CD4-positive, alpha-beta T cell (primary cell): Measurements from ENCODE around the gene CAMSAP1. TPM values are rescaled to one million over a fixed set of nuclear protein-coding genes. Genes with fewer than 3 reads are reported as not detected.
A peak's percentile ranks its signal among the peaks of the same experiment; 100 is the strongest.

Source experiments
- ATAC-seq: fragments of 200-7000 bp; cut with Tn5 transposase; one replicate; pipeline ENCODE4 v1.10.0; 2022; ENCODE audit warnings: mild to moderate bottlenecking; ENCODE audit not compliant: poor library complexity
- CTCF ChIA-PET: fragments of 350-600 bp; sonication (Branson Sonifier 250); formaldehyde crosslinking; loops from one replicate; lab custom pipeline; 2021; ENCODE audit warnings: antibody characterized with exemption, inconsistent platforms; lab: Charles Lee
- POLR2A ChIA-PET: fragments of 350-600 bp; sonication (Branson Sonifier 250); formaldehyde crosslinking; loops from one replicate; lab custom pipeline; 2021; ENCODE audit warnings: antibody characterized with exemption, inconsistent platforms; lab: Charles Lee
- DNase-seq, 14 experiments: peaks; one replicate each; pipeline ENCODE4 v3.0.0-alpha.2; 2013 to 2020; ENCODE audit warnings: mixed read lengths in 2 of 14
- H3K27ac ChIP-seq, 2 donors: one replicate each; pipeline versions ENCODE4 v1.5.1 to v1.7.0; 2013; ENCODE audit warnings: low read length in 2 of 2, low read depth in 1 of 2, mild to moderate bottlenecking in 1 of 2
- H3K27me3 ChIP-seq, 2 experiments: 1 replicate in 1 of 2; 2 replicates in 1 of 2; pipeline versions ENCODE4 v1.6.1 to v1.7.0; 2013; ENCODE audit warnings: low read length in 2 of 2, control low read depth in 1 of 2, mild to moderate bottlenecking in 1 of 2, moderate library complexity in 1 of 2; ENCODE audit not compliant: insufficient read depth in 2 of 2, control insufficient read depth in 1 of 2
- H3K36me3 ChIP-seq: one replicate; pipeline ENCODE4 v1.6.1; 2013; ENCODE audit warnings: low read length, control low read depth; ENCODE audit not compliant: insufficient read depth
- H3K4me1 ChIP-seq: one replicate; pipeline ENCODE4 v1.6.1; 2013; ENCODE audit warnings: low read length, control low read depth; ENCODE audit not compliant: insufficient read depth
- H3K4me3 ChIP-seq: one replicate; pipeline ENCODE4 v1.5.1; 2013; ENCODE audit warnings: mild to moderate bottlenecking, low read length, moderate library complexity
- H3K9me3 ChIP-seq, 2 experiments: 1 replicate in 1 of 2; 2 replicates in 1 of 2; pipeline versions ENCODE4 v1.6.1 to v1.7.0; 2013; ENCODE audit warnings: low read length in 2 of 2, mild to moderate bottlenecking in 2 of 2, control low read depth in 1 of 2, moderate library complexity in 1 of 2; ENCODE audit not compliant: control insufficient read depth in 1 of 2, insufficient read depth in 1 of 2
- H3K27ac Mint-ChIP-seq: one replicate; pipeline ENCODE4 v1.8.0; 2020; ENCODE audit warnings: mixed read lengths
- H3K27me3 Mint-ChIP-seq: one replicate; pipeline ENCODE4 v1.8.0; 2021; ENCODE audit warnings: mixed read lengths
- H3K36me3 Mint-ChIP-seq: one replicate; pipeline ENCODE4 v1.8.0; 2021; ENCODE audit warnings: low read depth, mixed read lengths
- H3K4me1 Mint-ChIP-seq: one replicate; pipeline ENCODE4 v1.8.0; 2021; ENCODE audit warnings: low read depth, mixed read lengths
- H3K4me3 Mint-ChIP-seq: one replicate; pipeline ENCODE4 v1.8.0; 2020; ENCODE audit warnings: mild to moderate bottlenecking, mixed read lengths
- H3K9me3 Mint-ChIP-seq: one replicate; pipeline ENCODE4 v1.8.0; 2020; ENCODE audit warnings: mixed read lengths
- intact Hi-C, 2 experiments: fragments of 100-400 bp; cut with DNase I in 1 of 2; cut with micrococcal nuclease in 1 of 2; formaldehyde crosslinking; loops; one replicate each; pipeline versions ENCODE4 v1.15.1 to v1.9.0; 2023 to 2025; cut with DNase I, micrococcal nuclease
- total RNA-seq, 174 experiments: library from RNA in 2 of 174; stranded (reverse) in 2 of 174; gene quantifications; one replicate each; pipeline ENCODE4 v1.2.3 and lab custom pipeline; 2021 to 2026
- TF ChIP-seq, protein P1 (sequence below): fragments of 200-600 bp; IDR thresholded peaks from one replicate; pipeline ENCODE4 v1.8.0; 2022; ENCODE audit warnings: antibody characterized with exemption, mild to moderate bottlenecking

Gene CAMSAP1
- total RNA-seq, 2 experiments from 2014 or later, result 16.8 to 18.2 TPM

DNA sequence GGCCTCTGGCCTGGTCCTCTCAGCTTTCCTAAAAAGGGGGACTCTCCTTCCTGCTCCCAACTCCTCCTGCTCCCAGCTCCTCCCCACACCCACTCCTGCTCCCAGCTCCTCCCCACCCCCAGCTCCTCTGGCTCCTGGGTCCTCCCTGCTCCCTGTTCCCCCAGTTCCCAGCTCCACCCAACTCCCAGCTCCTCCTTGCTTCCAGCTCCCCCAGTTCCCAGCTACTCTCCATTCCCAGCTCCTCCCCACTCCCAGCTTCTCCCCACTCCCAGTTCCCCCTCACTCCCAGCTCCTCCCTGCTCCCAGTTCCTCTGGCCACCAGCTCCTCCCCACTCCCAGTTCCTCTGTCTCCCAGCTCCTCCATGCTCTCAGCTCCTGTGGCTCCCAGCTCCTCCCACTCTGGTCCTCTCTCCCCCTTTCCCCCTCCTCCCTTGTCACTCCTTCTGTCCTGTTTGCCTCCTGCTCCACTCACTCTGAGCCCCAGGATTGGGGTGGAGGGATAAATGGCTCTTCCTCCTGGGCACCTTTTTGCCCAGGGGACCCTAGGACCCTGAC is 129.6 kb downstream of the CAMSAP1 start:
- H3K27me3 Mint-ChIP-seq, result no peaks in the 10 kb centered on the region
- Histone ChIP-seq H3K4me3 (no peak overlapping the region), H3K4me1 (no peaks in the 10 kb centered on the region), H3K27ac (no peak overlapping the region), H3K27me3 (no peaks in the 10 kb centered on the region), H3K9me3 (no peaks in the 10 kb centered on the region), H3K36me3 (no peaks in the 10 kb centered on the region)
- H3K9me3 Mint-ChIP-seq, result no peaks in the 10 kb centered on the region
- no peaks in the 10 kb centered on the region for H3K36me3 Mint-ChIP-seq
- POLR2A ChIA-PET, result interaction anchor here (0.8 kb wide), 1 partner anchor 10 kb away, joined by 3 read pairs; no protein-coding TSS in a partner anchor
- no peaks in the 10 kb centered on the region for H3K4me1 Mint-ChIP-seq
- intact Hi-C loops, result no loop called here
- CTCF ChIA-PET, result no interaction called here
- TF ChIP-seq, protein P1, sequence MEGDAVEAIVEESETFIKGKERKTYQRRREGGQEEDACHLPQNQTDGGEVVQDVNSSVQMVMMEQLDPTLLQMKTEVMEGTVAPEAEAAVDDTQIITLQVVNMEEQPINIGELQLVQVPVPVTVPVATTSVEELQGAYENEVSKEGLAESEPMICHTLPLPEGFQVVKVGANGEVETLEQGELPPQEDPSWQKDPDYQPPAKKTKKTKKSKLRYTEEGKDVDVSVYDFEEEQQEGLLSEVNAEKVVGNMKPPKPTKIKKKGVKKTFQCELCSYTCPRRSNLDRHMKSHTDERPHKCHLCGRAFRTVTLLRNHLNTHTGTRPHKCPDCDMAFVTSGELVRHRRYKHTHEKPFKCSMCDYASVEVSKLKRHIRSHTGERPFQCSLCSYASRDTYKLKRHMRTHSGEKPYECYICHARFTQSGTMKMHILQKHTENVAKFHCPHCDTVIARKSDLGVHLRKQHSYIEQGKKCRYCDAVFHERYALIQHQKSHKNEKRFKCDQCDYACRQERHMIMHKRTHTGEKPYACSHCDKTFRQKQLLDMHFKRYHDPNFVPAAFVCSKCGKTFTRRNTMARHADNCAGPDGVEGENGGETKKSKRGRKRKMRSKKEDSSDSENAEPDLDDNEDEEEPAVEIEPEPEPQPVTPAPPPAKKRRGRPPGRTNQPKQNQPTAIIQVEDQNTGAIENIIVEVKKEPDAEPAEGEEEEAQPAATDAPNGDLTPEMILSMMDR, result no peak
- no peak overlapping the region for H3K4me3 Mint-ChIP-seq
- no peak overlapping the region for H3K27ac Mint-ChIP-seq
- no peak for ATAC-seq
- DNase-seq, result no peak

DNA sequence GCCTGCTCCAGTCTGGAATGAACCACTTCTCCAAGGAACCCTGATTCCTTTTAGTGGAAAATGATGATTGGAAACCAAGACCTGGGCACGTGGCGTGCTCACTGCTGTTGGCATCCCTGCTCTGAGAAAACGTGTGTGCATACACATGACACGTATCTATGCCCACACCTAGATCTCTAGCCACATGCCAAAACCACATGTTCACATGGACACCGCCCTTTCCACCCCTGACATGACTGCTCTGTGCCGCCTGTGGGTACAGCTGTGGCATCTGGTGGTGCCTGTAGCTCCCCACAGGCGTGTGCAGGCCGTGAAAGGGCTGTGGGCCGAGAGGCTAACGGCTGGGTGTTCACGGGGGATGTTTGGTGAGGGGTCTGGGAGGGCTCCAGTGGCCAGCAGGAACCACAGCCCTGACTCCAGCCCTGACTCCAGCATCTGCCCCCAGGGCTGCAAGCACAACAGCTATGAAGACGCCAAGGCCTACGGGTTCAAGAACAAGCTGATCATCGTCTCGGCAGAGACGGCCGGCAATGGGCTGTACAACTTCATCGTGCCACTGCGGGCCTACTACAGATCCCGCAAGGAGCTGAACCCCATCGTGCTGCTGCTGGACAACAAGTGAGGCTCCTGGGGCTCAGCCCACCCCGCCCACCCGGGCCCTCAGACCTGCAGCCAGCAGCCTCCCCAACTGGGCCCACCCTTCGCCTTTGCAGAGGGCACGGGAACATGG is 130.3 kb downstream of the CAMSAP1 start:
- intact Hi-C loops, result no loop called here
- Mint-ChIP-seq H3K4me1 (no peaks in the 10 kb centered on the region), H3K9me3 (no peaks in the 10 kb centered on the region), H3K27me3 (no peaks in the 10 kb centered on the region), H3K27ac (no peak overlapping the region), H3K4me3 (no peak overlapping the region), H3K36me3 (no peaks in the 10 kb centered on the region)
- TF ChIP-seq, protein P1, result no peak
- H3K4me1 ChIP-seq, result no peaks in the 10 kb centered on the region
- no peak overlapping the region for H3K4me3 ChIP-seq
- peak in 2 of 14 experiments; percentile 14 to 57 for DNase-seq
- H3K27ac ChIP-seq, result no peak overlapping the region
- no peaks in the 10 kb centered on the region for H3K9me3 ChIP-seq
- no peaks in the 10 kb centered on the region for H3K27me3 ChIP-seq
- H3K36me3 ChIP-seq, result no peaks in the 10 kb centered on the region
- no peak for ATAC-seq
- POLR2A ChIA-PET, result interaction anchor here (0.8 kb wide), 1 partner anchor 10 kb away, joined by 3 read pairs; no protein-coding TSS in a partner anchor
- CTCF ChIA-PET, result no interaction called here

DNA sequence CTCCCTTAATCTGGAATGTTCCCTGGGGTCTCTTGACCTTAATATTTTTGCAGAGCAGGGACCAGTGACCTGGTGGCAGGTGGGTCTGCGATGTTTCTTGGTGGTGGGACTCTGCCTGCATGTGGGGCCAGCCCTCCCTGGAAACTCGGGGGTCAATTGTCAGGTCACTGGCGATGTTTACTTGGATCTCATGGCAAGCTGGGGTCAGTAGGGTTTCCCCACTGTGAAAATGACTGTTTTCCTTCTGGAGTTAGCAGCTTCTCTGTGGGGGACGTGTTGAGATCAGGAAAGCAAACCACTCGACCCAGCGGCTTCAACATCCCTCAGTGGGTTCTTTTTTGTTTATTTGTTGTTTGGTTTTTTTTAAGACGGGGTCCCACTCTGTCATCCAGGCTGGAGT is 131.4 kb downstream of the CAMSAP1 start:
- ATAC-seq (no peak), DNase-seq (no peak)
- Mint-ChIP-seq H3K4me3 (no peak overlapping the region), H3K4me1 (no peaks in the 10 kb centered on the region), H3K36me3 (no peaks in the 10 kb centered on the region), H3K9me3 (no peaks in the 10 kb centered on the region), H3K27ac (no peak overlapping the region), H3K27me3 (no peaks in the 10 kb centered on the region)
- Histone ChIP-seq H3K9me3 (no peaks in the 10 kb centered on the region), H3K4me1 (no peaks in the 10 kb centered on the region), H3K36me3 (no peaks in the 10 kb centered on the region), H3K27me3 (no peaks in the 10 kb centered on the region), H3K27ac (no peak overlapping the region), H3K4me3 (no peak overlapping the region)
- ChIA-PET CTCF (no interaction called here), POLR2A (no interaction called here)
- TF ChIP-seq, protein P1, result no peak
- intact Hi-C loops, result no loop called here
